ENCODE results near the gene STARD5. TPM values are rescaled to one million over a fixed set of nuclear protein-coding genes. Genes with fewer than 3 reads are reported as not detected.

The STARD5 gene
- total RNA-seq, 6 experiments from 2014 or later, result 16.4 to 49.9 (median 19.7) TPM

DNA sequence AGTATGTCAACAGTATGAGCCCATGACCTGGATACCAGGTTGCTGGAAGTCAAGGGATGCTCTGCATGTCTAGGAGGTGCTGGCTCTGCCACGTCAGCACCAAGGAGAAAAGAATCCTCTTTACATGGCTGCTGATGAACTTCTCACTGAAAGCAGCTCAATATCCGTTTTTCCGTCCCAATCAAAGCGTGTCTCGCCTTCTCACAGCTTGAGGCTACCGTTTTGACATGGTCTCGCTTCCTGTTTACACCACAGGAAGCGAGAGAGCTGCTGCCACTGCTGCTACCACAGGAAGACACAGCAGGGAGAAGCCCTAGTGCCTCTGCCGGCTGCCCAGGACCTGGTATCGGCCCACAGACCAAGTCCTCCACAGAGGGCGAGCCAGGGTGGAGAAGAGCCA lies 27.3 kb downstream of the STARD5 start:
- Histone ChIP-seq H3K36me3 (no peaks in the 10 kb centered on the region), H3K27me3 (no peaks in the 10 kb centered on the region), H3K4me3 (peak overlapping the region; percentile 25 to 43 (median 35)), H3K4me1 (peaks cover 0 to 20% (median 3%) of the 10 kb centered on the region in 4 donors), H3K9me3 (no peaks in the 10 kb centered on the region), H3K27ac (peak overlapping the region; percentile 55 to 75 (median 64))
- DNase-seq, result peak; percentile 57 to 78 (median 69)
- peak; percentile 64 to 70 (median 66) for ATAC-seq
- intact Hi-C loops (cut with DNase I), result no loop called here
- TF ChIP-seq, protein P1, sequence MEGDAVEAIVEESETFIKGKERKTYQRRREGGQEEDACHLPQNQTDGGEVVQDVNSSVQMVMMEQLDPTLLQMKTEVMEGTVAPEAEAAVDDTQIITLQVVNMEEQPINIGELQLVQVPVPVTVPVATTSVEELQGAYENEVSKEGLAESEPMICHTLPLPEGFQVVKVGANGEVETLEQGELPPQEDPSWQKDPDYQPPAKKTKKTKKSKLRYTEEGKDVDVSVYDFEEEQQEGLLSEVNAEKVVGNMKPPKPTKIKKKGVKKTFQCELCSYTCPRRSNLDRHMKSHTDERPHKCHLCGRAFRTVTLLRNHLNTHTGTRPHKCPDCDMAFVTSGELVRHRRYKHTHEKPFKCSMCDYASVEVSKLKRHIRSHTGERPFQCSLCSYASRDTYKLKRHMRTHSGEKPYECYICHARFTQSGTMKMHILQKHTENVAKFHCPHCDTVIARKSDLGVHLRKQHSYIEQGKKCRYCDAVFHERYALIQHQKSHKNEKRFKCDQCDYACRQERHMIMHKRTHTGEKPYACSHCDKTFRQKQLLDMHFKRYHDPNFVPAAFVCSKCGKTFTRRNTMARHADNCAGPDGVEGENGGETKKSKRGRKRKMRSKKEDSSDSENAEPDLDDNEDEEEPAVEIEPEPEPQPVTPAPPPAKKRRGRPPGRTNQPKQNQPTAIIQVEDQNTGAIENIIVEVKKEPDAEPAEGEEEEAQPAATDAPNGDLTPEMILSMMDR (IDR thresholded peaks at IDR 0.05), result no peak
- TF ChIP-seq POLR2A (IDR thresholded peaks at IDR 0.05), result peak; percentile 52
- 33% methylated on average over 8 of the region's 11 CpGs for WGBS (ENCODE audit: insufficient coverage, low coverage, low lambda C conversion rate, missing lambda C conversion rate)

DNA sequence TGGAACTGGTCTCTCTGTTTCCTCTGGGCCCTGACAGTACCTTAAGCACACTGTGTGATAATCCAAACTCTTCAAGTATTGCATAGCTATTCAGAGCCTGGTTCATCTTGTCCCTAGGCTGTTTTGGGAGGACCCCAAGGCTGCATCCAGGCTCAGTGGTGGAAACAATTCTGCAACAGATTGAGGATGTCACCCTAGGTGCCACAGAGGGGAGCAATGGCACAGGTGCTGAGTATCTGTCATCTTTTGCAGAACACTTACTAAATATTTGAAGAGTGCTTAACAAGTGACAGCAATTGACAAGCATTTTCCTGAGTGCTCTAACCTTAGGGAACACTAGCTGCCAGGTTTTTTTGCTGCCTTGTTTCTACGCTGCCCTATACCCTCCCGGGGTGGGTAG lies 27.8 kb downstream of the STARD5 start:
- intact Hi-C loops (cut with DNase I), result no loop called here
- Histone ChIP-seq H3K4me1 (peaks cover 0 to 15% (median under 1%) of the 10 kb centered on the region in 4 donors), H3K27me3 (no peaks in the 10 kb centered on the region), H3K27ac (peak overlapping the region in 2 of 3 donors; percentile 64 to 75), H3K36me3 (no peaks in the 10 kb centered on the region), H3K9me3 (no peaks in the 10 kb centered on the region), H3K4me3 (no peak overlapping the region)
- no peak for ATAC-seq
- no CpG with 5 or more reads among the region's 2 CpGs for WGBS (ENCODE audit: insufficient coverage, low coverage, low lambda C conversion rate, missing lambda C conversion rate)
- no peak for DNase-seq
- TF ChIP-seq POLR2A (IDR thresholded peaks at IDR 0.05), result no peak
- TF ChIP-seq, protein P1 (IDR thresholded peaks at IDR 0.05), result no peak

DNA sequence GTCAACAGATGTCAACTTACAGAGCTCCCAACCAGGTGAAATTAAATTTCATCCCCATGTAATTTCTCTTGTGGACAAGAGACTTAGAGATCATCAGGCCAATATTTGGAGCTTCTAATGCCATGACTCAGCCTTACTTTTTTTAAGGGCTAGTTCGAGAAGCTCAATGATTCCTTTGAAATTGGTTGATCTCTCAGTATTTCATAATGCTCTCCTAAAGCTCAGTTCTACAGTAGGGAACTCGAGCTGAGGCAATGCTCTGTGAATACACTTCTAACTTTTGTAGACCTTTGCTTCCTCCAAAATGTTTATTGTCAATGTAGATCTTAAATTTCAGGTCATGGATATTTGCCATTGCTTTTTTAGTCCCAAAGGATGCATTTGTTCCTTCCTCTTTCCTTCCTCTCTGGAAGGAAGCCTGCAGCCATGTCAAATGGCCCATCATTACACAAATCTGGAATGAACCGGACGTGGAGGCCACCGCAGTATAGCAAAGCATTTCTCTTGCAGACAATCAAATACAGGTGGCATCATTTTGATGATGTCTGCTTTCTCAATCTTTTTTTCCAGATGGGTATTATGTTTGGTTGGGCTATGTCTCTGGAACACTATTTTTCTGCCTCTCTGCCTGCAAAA lies 28.3 kb downstream of the STARD5 start:
- peaks cover 0 to 13% (median 0%) of the 10 kb centered on the region in 4 donors for H3K4me1 ChIP-seq
- ATAC-seq, result no peak
- DNase-seq, result no peak
- peak overlapping the region in 2 of 3 donors; percentile 64 to 75 for H3K27ac ChIP-seq
- 54% methylated on average over 4 of the region's 5 CpGs for WGBS (ENCODE audit: insufficient coverage, low coverage, low lambda C conversion rate, missing lambda C conversion rate)
- intact Hi-C loops (cut with DNase I), result no loop called here
- TF ChIP-seq POLR2A (IDR thresholded peaks at IDR 0.05), result no peak
- TF ChIP-seq, protein P1 (IDR thresholded peaks at IDR 0.05), result no peak
- no peak overlapping the region for H3K4me3 ChIP-seq
- no peaks in the 10 kb centered on the region for H3K9me3 ChIP-seq
- H3K27me3 ChIP-seq, result no peaks in the 10 kb centered on the region
- H3K36me3 ChIP-seq, result no peaks in the 10 kb centered on the region

DNA sequence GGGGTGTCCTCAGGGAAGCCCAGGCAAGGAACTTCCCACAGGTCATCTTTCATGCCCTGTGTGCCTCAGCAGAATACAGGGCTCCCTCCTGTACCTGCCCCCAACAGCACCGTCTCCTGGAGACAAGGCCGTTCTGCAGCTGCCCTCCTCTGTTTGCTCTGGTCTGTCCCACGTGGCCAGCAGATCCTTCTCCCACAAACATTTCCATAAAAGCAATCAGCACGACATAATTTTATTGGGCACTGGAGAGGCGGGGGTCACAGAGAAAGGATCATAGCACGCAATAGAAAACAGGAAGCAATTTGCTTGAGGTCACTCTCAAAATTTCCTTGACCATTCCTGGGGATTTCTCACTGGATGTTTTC lies 29.4 kb downstream of the STARD5 start:
- intact Hi-C loops (cut with DNase I), result no loop called here
- 34% methylated on average over 6 of the region's 6 CpGs for WGBS (ENCODE audit: insufficient coverage, low coverage, low lambda C conversion rate, missing lambda C conversion rate)
- no peak for TF ChIP-seq POLR2A (IDR thresholded peaks at IDR 0.05)
- TF ChIP-seq, protein P1 (IDR thresholded peaks at IDR 0.05), result no peak
- Histone ChIP-seq H3K27ac (peak overlapping the region in 2 of 3 donors; percentile 38 to 40), H3K4me1 (peaks cover 0 to 13% (median 0%) of the 10 kb centered on the region in 4 donors), H3K27me3 (no peaks in the 10 kb centered on the region), H3K4me3 (no peak overlapping the region), H3K9me3 (no peaks in the 10 kb centered on the region), H3K36me3 (no peaks in the 10 kb centered on the region)
- ATAC-seq (peak in 2 of 4 donors; percentile 3 to 4), DNase-seq (no peak)
